HG03135 (cell line): ENCODE results near the gene PNMA8C.
"Not testable (repeated sequence)": the region's sequence is repeated elsewhere in the genome, so short reads cannot be mapped to it uniquely, and the experiment has no call there.

Source experiments
- ATAC-seq: cut with Tn5 transposase; IDR thresholded peaks from one replicate; pipeline ENCODE4 v1.9.1; 2021; ENCODE audit warnings: mild to moderate bottlenecking, moderate library complexity; ENCODE audit not compliant: unreplicated experiment

PNMA8C gene

GRCh38 chr19:46390866-46391265 is 37.9 kb downstream of the PNMA8C start:
- no peak for ATAC-seq

GRCh38 chr19:46390121-46390858 is 38.4 kb downstream of the PNMA8C start:
- ATAC-seq = no peak

GRCh38 chr19:46388311-46389095 is 40.2 kb downstream of the PNMA8C start:
- no peak for ATAC-seq

- ATAC-seq = no peak
Observed at GRCh38 chr19:46387713-46388130, 41.0 kb downstream of the PNMA8C start.

GRCh38 chr19:46386996-46387712 is 41.6 kb downstream of the PNMA8C start:
- no peak for ATAC-seq

- ATAC-seq = no peak
Observed at GRCh38 chr19:46386151-46386550, 42.6 kb downstream of the PNMA8C start.

GRCh38 chr19:46385636-46386035 is 43.1 kb downstream of the PNMA8C start:
- no peak for ATAC-seq

- ATAC-seq = no peak
Observed at GRCh38 chr19:46384396-46384795, 44.3 kb downstream of the PNMA8C start.

- ATAC-seq = no peak
Observed at GRCh38 chr19:46383846-46384245, 44.9 kb downstream of the PNMA8C start.

- ATAC-seq = no peak
Observed at GRCh38 chr19:46383171-46383815, 45.4 kb downstream of the PNMA8C start.

- no peak for ATAC-seq
Observed at GRCh38 chr19:46381756-46382345, 46.9 kb downstream of the PNMA8C start.

- ATAC-seq = no peak
Observed at GRCh38 chr19:46381346-46381745, 47.4 kb downstream of the PNMA8C start.

- no peak for ATAC-seq
Observed at GRCh38 chr19:46380690-46381089, 48.0 kb downstream of the PNMA8C start.

GRCh38 chr19:46378268-46378667 is 50.5 kb downstream of the PNMA8C start:
- ATAC-seq = no peak

- no peak for ATAC-seq
Observed at GRCh38 chr19:46376241-46377153, 52.2 kb downstream of the PNMA8C start.

- ATAC-seq = not testable (repeated sequence)
Observed at GRCh38 chr19:46375476-46376067, 53.2 kb downstream of the PNMA8C start.
